ENCODE measurements around the gene NCR3LG1.
"Not testable (repeated sequence)": the region's sequence is repeated elsewhere in the genome, so short reads cannot be mapped to it uniquely, and the experiment has no call there.

NCR3LG1 gene

DNA sequence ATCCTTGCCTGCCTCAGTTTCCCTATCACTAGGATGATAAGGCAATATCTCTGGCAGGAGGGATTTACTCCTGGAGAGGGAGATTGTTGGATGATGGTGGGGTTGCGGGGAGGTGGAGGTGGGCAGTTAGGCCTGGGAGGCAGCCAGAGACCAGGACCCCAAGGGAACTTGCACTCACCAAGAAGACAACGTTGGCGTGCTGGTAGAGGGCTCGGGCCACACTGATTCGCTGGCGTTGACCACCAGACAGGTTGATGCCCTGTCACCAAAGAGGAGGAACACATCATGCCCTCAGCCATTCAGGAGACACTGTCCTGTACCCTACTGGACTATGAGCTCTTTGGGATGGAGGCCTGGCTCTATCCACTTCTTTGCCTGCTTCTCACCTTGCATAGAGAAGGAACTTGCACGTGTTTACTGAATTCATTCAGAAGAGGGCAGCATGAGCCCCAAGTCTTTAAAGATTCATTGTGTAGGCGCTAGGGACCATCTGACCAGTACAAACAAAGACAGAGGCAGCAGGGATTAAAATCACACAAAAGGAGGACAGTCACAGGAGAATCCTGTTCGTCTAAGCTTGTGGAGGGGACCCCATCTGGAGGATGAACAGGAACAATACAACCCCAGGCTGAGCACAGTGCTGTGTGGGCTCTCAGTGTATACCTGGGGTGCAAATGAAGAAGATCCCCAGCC lies 61.0 kb downstream of the NCR3LG1 start:
- no peak for DNase-seq (ENCODE audit: low spot score)

DNA sequence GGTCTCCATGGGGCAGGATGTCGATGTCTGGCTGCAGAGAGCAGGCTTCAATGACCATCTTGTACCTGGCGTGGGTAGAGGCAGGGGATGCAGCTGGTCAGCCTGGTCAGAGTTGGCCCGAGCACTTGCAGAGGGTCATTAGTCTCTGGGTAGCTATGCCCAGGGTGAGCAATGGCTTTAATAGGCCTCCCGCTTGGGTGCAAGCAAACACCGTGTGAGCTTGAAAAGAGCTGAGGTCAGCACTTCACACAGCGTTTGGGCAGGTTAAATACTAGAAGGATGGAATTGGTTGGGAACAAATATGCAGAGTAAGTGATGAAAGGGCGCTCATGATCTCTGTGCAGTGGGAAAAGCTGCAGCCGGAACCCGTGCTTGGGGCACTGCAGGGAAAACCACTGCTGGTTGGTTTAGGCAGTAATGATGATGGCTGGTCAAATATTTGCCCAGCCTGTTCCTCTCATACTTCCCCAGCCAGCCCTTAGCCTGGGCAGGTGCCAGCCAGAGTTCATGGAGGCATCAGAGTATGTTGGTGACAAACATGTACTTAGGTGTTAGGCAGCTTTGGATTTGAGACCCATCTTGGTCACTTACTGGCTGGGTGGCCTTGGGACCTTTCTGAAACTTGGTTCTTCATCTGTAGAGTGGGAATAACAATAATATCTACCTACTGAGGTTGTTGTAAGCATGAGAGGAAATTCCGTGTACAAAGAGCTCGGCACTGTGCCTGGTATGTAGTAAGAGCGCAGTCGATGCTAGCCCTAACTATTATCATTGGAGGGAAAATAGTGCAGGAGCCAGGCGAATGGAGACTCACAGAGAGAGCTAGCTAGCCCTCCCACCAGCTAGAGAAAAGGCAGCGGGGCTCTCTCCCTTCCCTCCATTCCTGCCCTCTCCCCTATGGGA lies 62.1 kb downstream of the NCR3LG1 start:
- DNase-seq (ENCODE audit: low spot score) = no peak

DNA sequence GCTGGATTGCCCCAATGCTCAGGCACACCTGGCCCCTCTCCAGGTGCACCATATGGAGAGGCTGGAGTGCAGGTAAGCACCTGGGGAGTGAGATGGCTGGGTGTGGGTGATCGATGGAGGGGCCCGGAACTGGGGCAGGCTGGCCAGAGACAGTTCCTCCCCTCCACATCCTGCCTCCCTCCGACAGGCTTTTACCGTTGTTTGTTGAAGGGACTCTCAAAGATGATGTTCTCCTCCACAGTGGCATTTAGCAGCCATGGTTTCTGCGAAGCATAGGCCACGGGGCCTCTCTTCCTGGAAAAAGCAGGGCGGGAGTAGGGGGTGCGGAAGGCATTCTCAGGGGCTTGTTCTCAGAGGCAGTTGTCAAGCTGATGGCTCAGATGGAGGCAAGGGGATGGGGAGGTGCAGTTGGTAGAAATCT lies 62.7 kb downstream of the NCR3LG1 start:
- no peak for DNase-seq (ENCODE audit: low spot score)

- no peak for DNase-seq (ENCODE audit: low spot score)
Observed at GRCh38 chr11:17414992-17415391, 63.4 kb downstream of the NCR3LG1 start.

DNA sequence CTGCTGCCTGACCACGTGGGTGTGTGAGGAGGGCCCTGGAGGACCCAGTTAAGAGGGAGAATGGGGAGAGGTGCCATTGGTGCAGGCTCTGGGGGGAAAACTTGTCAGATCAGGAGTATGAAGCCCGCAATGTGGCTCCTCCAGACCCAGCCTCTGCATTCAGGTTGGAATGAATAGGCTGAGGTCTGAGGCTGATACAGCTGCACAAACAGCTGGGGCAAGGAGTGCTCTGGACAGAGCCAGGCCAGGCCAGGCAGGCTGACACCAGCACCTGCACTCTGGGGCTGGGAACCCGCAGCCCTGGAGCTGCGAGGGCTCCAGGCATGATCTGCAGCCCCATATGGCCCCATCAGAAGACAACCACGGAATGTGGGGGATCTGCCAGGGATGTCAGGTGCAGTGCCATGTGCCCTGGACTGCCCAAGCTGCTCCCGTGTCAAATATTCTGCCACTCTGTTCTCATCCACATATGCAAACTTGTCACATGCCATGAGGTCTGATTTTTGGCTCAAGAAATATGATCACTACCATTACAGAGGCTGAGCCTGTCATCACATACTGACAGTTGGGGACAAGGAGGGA lies 64.0 kb downstream of the NCR3LG1 start:
- DNase-seq (ENCODE audit: low spot score) = no peak

- DNase-seq (ENCODE audit: low spot score) = no peak
Observed at GRCh38 chr11:17416492-17416891, 64.9 kb downstream of the NCR3LG1 start.

- DNase-seq (ENCODE audit: low spot score) = no peak
Observed at GRCh38 chr11:17418444-17419081, 67.0 kb downstream of the NCR3LG1 start.

DNA sequence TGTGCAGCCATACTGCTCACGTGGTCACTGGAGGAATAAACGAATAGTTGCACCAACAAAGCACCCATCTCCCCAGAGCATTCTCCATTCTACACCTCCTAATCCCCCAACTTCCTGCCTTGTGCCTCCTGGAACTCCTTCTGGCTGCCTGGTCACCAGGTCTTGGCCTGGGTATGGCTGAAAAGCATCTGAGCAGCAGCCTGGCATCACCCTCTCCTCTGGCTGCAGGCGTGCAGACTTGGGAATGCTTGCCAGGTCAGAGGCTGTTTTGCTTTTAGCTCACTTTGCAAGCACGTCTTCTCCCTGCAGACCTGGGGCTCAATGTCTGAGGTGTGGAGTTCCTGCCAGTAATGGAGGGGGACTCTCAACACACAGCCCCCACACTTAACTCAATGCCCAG lies 70.2 kb downstream of the NCR3LG1 start:
- no peak for DNase-seq (ENCODE audit: low spot score)

DNA sequence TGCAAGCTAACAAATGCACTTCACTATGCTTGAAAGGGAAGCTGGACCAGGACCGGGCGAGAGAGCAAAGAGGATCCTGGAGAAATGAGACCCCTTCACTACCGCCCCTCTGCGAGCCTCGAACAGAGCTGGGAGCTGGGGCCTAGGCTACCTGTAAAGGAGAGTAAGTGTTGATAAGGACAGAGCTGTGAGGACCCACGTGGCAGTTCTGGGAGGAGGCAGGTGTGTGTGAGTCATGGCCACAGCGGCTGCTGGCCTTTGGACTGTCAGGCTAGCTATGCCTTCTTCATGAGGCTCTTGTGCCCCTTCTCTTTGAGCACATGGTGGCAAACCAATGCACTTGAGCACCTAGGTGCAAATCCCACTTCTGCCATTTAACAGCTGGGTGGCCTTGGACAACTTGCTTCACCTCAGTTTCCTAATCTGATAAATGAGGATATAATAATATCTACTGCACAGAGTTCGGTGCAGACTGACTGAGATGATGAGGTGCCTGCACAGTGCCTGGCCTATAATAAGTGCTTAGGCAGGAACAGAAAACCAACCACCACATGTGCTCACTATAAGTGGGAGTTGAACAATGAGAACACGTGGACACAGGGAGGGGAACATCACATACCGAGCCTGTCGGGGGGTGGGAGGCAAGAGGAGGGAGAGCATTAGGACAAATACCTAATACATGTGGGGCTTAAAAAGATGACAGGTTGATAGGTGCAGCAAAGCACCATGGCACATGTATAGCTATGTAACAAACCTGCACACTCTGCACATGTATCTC lies 72.1 kb downstream of the NCR3LG1 start:
- DNase-seq (ENCODE audit: low spot score) = no peak

GRCh38 chr11:17426233-17426632 lies 74.6 kb downstream of the NCR3LG1 start:
- DNase-seq (ENCODE audit: low spot score) = not testable (repeated sequence)

All from hematopoietic multipotent progenitor cell treated with erythropoietin and hydrocortisone succinate and interleukin-3 and kit ligand, for 15 days (in vitro differentiated cells).